ENCODE results near the gene ARHGEF26.

- TF ChIP-seq CTCF (IDR thresholded peaks at IDR 0.05) (no peak), POLR2A (IDR thresholded peaks at IDR 0.05) (no peak)
These were observed 21.4 kb downstream of the ARHGEF26 start for GRCh38 chr3:154142608-154143007.

Measured in body of pancreas (tissue), 4 donors.